A673 (cell line): ENCODE data around the gene STRAP. TPM values are rescaled to one million over a fixed set of nuclear protein-coding genes. Genes with fewer than 3 reads are reported as not detected.
"Not testable (repeated sequence)": the region's sequence is repeated elsewhere in the genome, so short reads cannot be mapped to it uniquely, and the experiment has no call there.

ENCODE experiments used
- BruUV-seq: library from RNA; stranded (reverse); fragments of 400-500 nt; replicated peaks from 2 replicates; lab custom pipeline; 2021; lab: Mats Ljungman, UMichigan
- CTCF ChIA-PET: fragments of 300-600 bp; sonication (Branson Sonifier 250); formaldehyde crosslinking; loops from one replicate; lab custom pipeline; 2022; ENCODE audit warnings: antibody characterized with exemption; lab: Charles Lee
- POLR2A ChIA-PET: fragments of 300-600 bp; sonication (Branson Sonifier 250); formaldehyde crosslinking; loops from one replicate; lab custom pipeline; 2022; ENCODE audit warnings: antibody characterized with exemption; ENCODE audit not compliant: low non-redundant PET; lab: Charles Lee
- DNase-seq: peaks from one replicate; pipeline ENCODE4 v3.0.0-alpha.2; 2015; ENCODE audit warnings: low spot score
- H3K27ac ChIP-seq: fragments of 200-600 bp; sonication (generic); 2 replicates; pipeline ENCODE4 v1.5.1; 2016; ENCODE audit warnings: mixed run types, low read depth, mild to moderate bottlenecking, mixed read lengths, antibody characterized with exemption, low read length; ENCODE audit not compliant: poor library complexity, severe bottlenecking
- H3K27me3 ChIP-seq: fragments of 200-600 bp; sonication (generic); replicated peaks from 2 replicates; pipeline ENCODE4 v1.6.1; 2017; ENCODE audit warnings: mixed run types, low read depth, mild to moderate bottlenecking, mixed read lengths, antibody characterized with exemption, low read length; ENCODE audit not compliant: insufficient read depth, poor library complexity
- H3K36me3 ChIP-seq: fragments of 200-600 bp; sonication (generic); 2 replicates; pipeline ENCODE4 v1.6.1; 2016; ENCODE audit warnings: mixed run types, mild to moderate bottlenecking, mixed read lengths, antibody characterized with exemption, low read length; ENCODE audit not compliant: insufficient read depth, poor library complexity, severe bottlenecking
- H3K4me1 ChIP-seq: fragments of 200-600 bp; sonication (generic); 2 replicates; pipeline ENCODE4 v1.6.1; 2017; ENCODE audit warnings: mixed run types, mild to moderate bottlenecking, mixed read lengths, antibody characterized with exemption, low read length; ENCODE audit not compliant: insufficient read depth, poor library complexity, severe bottlenecking
- H3K4me3 ChIP-seq: fragments of 200-600 bp; sonication (generic); 2 replicates; pipeline ENCODE4 v1.5.1; 2016; ENCODE audit warnings: low read depth, mixed run types, mild to moderate bottlenecking, mixed read lengths, low read length; ENCODE audit not compliant: poor library complexity, severe bottlenecking
- H3K9me3 ChIP-seq: fragments of 200-600 bp; sonication (generic); 2 replicates; pipeline ENCODE4 v1.6.1; 2016; ENCODE audit warnings: mixed run types, low read depth, mild to moderate bottlenecking, mixed read lengths, antibody characterized with exemption, low read length; ENCODE audit not compliant: poor library complexity, severe bottlenecking
- CTCF ChIP-seq: fragments of 300-800, 200-600 bp; sonication (generic); conservative IDR thresholded peaks from 2 replicates; pipeline ENCODE4 v1.5.1; 2017; ENCODE audit warnings: low read depth, mild to moderate bottlenecking, antibody characterized with exemption, low read length, moderate library complexity, mixed read lengths
- EZH2 ChIP-seq: fragments of 200-600 bp; sonication (generic); IDR thresholded peaks from 2 replicates; pipeline ENCODE4 v1.6.1; 2017; ENCODE audit warnings: borderline replicate concordance, low read depth, mild to moderate bottlenecking, mixed read lengths, antibody characterized with exemption, low read length; ENCODE audit not compliant: poor library complexity, severe bottlenecking
- intact Hi-C: fragments of 100-400 bp; cut with micrococcal nuclease; formaldehyde crosslinking; loops from one replicate; pipeline ENCODE4 v1.10.0; 2022; ENCODE audit not compliant: unreplicated experiment
- total RNA-seq: library from RNA; stranded (reverse); gene quantifications from 2 replicates; pipeline ENCODE4 v1.2.3, GENCODE V29; 2021

STRAP gene
- total RNA-seq, 1 experiment from 2014 or later, result 247 TPM

GRCh38 chr12:15868186-15868585, 14.0 kb upstream of the STRAP start:
- TF ChIP-seq EZH2 (no peak), CTCF (no peak)
- intact Hi-C loops, result no loop called here
- Histone ChIP-seq H3K4me3 (no peak overlapping the region), H3K36me3 (no peaks in the 10 kb centered on the region), H3K27me3 (no peaks in the 10 kb centered on the region), H3K9me3 (no peaks in the 10 kb centered on the region), H3K27ac (no peak overlapping the region), H3K4me1 (no peaks in the 10 kb centered on the region)
- DNase-seq, result no peak
- POLR2A ChIA-PET, result no interaction called here
- no TSS peak for BruUV-seq
- CTCF ChIA-PET, result no interaction called here

DNA sequence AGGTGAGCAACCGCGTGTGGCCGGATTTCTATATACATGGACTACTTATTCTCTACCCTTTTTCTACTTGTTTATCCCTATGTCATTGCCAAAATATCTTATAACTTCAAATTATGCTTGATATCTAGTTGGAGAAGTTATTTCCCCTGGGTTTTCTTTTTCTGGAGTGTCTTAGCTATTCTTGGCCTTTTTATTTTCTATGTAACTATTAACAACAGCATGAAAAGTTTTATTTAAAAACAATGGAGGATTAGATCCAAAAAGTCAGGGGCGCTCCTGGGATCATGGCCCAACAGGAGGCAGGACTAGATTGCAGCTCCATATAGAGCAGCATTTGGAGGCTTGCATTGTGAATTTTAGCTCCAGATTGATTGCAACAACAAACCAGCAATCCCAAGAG, 8.6 kb upstream of the STRAP start:
- BruUV-seq, result no TSS peak
- CTCF ChIA-PET, result no interaction called here
- no peaks in the 10 kb centered on the region for H3K9me3 ChIP-seq
- intact Hi-C loops, result no loop called here
- H3K4me1 ChIP-seq, result no peaks in the 10 kb centered on the region
- H3K36me3 ChIP-seq, result no peaks in the 10 kb centered on the region
- no peak overlapping the region for H3K4me3 ChIP-seq
- POLR2A ChIA-PET, result no interaction called here
- H3K27ac ChIP-seq, result no peak overlapping the region
- no peak for DNase-seq
- no peaks in the 10 kb centered on the region for H3K27me3 ChIP-seq
- TF ChIP-seq EZH2 (no peak), CTCF (no peak)

- CTCF ChIA-PET, H3K27me3 ChIP-seq, H3K36me3 ChIP-seq, H3K27ac ChIP-seq, POLR2A ChIA-PET, H3K9me3 ChIP-seq, intact Hi-C loops, H3K4me3 ChIP-seq, BruUV-seq, DNase-seq, H3K4me1 ChIP-seq: not testable (repeated sequence)
Measured at GRCh38 chr12:15874556-15875145, 7.5 kb upstream of the STRAP start.

- no peak overlapping the region for H3K4me3 ChIP-seq
- DNase-seq, result no peak
- TF ChIP-seq EZH2 (no peak), CTCF (no peak)
- no peak overlapping the region for H3K27ac ChIP-seq
- intact Hi-C loops, result no loop called here
- no TSS peak for BruUV-seq
- H3K4me1 ChIP-seq, result no peaks in the 10 kb centered on the region
- H3K36me3 ChIP-seq, result no peaks in the 10 kb centered on the region
- ChIA-PET CTCF (no interaction called here), POLR2A (no interaction called here)
- no peaks in the 10 kb centered on the region for H3K9me3 ChIP-seq
- no peaks in the 10 kb centered on the region for H3K27me3 ChIP-seq
Measured at GRCh38 chr12:15875863-15876262, 6.3 kb upstream of the STRAP start.
